GM18520 (cell line): Measurements from ENCODE around the gene STARD9.
"Not testable (repeated sequence)": the region's sequence is repeated elsewhere in the genome, so short reads cannot be mapped to it uniquely, and the experiment has no call there.

Experiments used
- ATAC-seq: cut with Tn5 transposase; IDR thresholded peaks from one replicate; pipeline ENCODE4 v1.9.1; 2021; ENCODE audit not compliant: unreplicated experiment

Gene STARD9

GRCh38 chr15:42590619-42591237, 15.3 kb downstream of the STARD9 start:
- no peak for ATAC-seq

- no peak for ATAC-seq
These were observed 16.0 kb downstream of the STARD9 start for GRCh38 chr15:42591238-42591934.

GRCh38 chr15:42592716-42593115, 17.3 kb downstream of the STARD9 start:
- ATAC-seq, result no peak

GRCh38 chr15:42593143-42593542, 17.7 kb downstream of the STARD9 start:
- ATAC-seq, result no peak

- ATAC-seq, result no peak
These were observed 18.7 kb downstream of the STARD9 start for GRCh38 chr15:42594095-42594494.

- ATAC-seq, result no peak
These were observed 20.3 kb downstream of the STARD9 start for GRCh38 chr15:42595626-42596240.

GRCh38 chr15:42601316-42601715, 25.9 kb downstream of the STARD9 start:
- ATAC-seq, result not testable (repeated sequence)

- no peak for ATAC-seq
These were observed 27.1 kb downstream of the STARD9 start for GRCh38 chr15:42602501-42602900.

- no peak for ATAC-seq
These were observed 28.6 kb downstream of the STARD9 start for GRCh38 chr15:42603978-42604377.

- ATAC-seq, result no peak
These were observed 29.7 kb downstream of the STARD9 start for GRCh38 chr15:42604894-42605744.

GRCh38 chr15:42605796-42606195, 30.4 kb downstream of the STARD9 start:
- no peak for ATAC-seq

GRCh38 chr15:42608110-42608531, 32.7 kb downstream of the STARD9 start:
- ATAC-seq, result peak; percentile 36

- no peak for ATAC-seq
These were observed 33.5 kb downstream of the STARD9 start for GRCh38 chr15:42608752-42609488.

GRCh38 chr15:42611532-42611931, 36.1 kb downstream of the STARD9 start:
- ATAC-seq, result no peak

- ATAC-seq, result no peak
These were observed 37.0 kb downstream of the STARD9 start for GRCh38 chr15:42612367-42612912.

- ATAC-seq, result no peak
These were observed 40.7 kb downstream of the STARD9 start for GRCh38 chr15:42616107-42616506.

- no peak for ATAC-seq
These were observed 44.4 kb downstream of the STARD9 start for GRCh38 chr15:42619656-42620371.

GRCh38 chr15:42621386-42621785, 46.0 kb downstream of the STARD9 start:
- ATAC-seq, result no peak

GRCh38 chr15:42621996-42622925, 46.9 kb downstream of the STARD9 start:
- no peak for ATAC-seq
